Neural cell (in vitro differentiated cells): ENCODE measurements around the gene OR2T1.

ENCODE experiments used
- CTCF ChIP-seq: fragments of 450-650 bp; IDR thresholded peaks from 2 replicates; pipeline ENCODE4 v1.5.1; 2014; ENCODE audit warnings: antibody characterized with exemption, mild to moderate bottlenecking, moderate library complexity; ENCODE audit not compliant: poor library complexity, severe bottlenecking
- EP300 ChIP-seq: fragments of 450-650 bp; conservative IDR thresholded peaks from 2 replicates; pipeline ENCODE4 v1.6.1; 2014; ENCODE audit warnings: antibody characterized with exemption, mild to moderate bottlenecking, moderate library complexity; ENCODE audit not compliant: poor library complexity, severe bottlenecking
- POLR2AphosphoS5 ChIP-seq: IDR thresholded peaks from 2 replicates; pipeline ENCODE4 v1.6.1; 2012

GRCh38 chr1:248406721-248407692 is 4.2 kb downstream of the OR2T1 start:
- no peak for TF ChIP-seq CTCF
- no peak for TF ChIP-seq EP300
- TF ChIP-seq POLR2AphosphoS5, result no peak
